SHP77 treated with DMSO at 0.1 percent for 48 hours (cell line): ENCODE data around the gene KCNS1.
"Not testable (repeated sequence)": the region's sequence is repeated elsewhere in the genome, so short reads cannot be mapped to it uniquely, and the experiment has no call there.

Experiments
- DNase-seq: peaks from one replicate; lab custom pipeline; 2025; lab: John Stamatoyannopoulos, UW

The KCNS1 gene

GRCh38 chr20:45100563-45101245 is at the start of gene KCNS1:
Gene KCNS1, minus strand, starts transcription at chr20:45101127. Its CDS starts 1,891 bp downstream, at chr20:45099236.
- DNase-seq: no peak

GRCh38 chr20:45149062-45149461 is 48.1 kb upstream of the KCNS1 start:
- DNase-seq: no peak

GRCh38 chr20:45140836-45141235 is 39.9 kb upstream of the KCNS1 start:
- DNase-seq: no peak

GRCh38 chr20:45139733-45140375 is 38.9 kb upstream of the KCNS1 start:
- DNase-seq: not testable (repeated sequence)

- DNase-seq: no peak
These were observed 37.8 kb upstream of the KCNS1 start for GRCh38 chr20:45138561-45139300.

GRCh38 chr20:45136911-45137310 is 36.0 kb upstream of the KCNS1 start:
- DNase-seq: no peak

GRCh38 chr20:45128099-45128498 is 27.2 kb upstream of the KCNS1 start:
- DNase-seq: no peak

- DNase-seq: no peak
These were observed 23.4 kb upstream of the KCNS1 start, which contains the start of gene WFDC12 for GRCh38 chr20:45124365-45124764. Gene WFDC12, minus strand, starts transcription at chr20:45124465. Its CDS starts 18 bp downstream, at chr20:45124447.

GRCh38 chr20:45121388-45121787 is 20.5 kb upstream of the KCNS1 start:
- DNase-seq: no peak

- DNase-seq: no peak
These were observed 18.8 kb upstream of the KCNS1 start for GRCh38 chr20:45119556-45120266.

- no peak for DNase-seq
These were observed 17.1 kb upstream of the KCNS1 start for GRCh38 chr20:45118028-45118427.

GRCh38 chr20:45117581-45117980 is 16.7 kb upstream of the KCNS1 start:
- DNase-seq: no peak

- DNase-seq: no peak
These were observed 14.9 kb upstream of the KCNS1 start for GRCh38 chr20:45115829-45116228.

- no peak for DNase-seq
These were observed 14.5 kb upstream of the KCNS1 start for GRCh38 chr20:45115386-45115774.

GRCh38 chr20:45114465-45115385 is 13.8 kb upstream of the KCNS1 start, which contains the start of gene WFDC5:
Gene WFDC5, minus strand, starts transcription at chr20:45115174. Its CDS starts 91 bp downstream, at chr20:45115083.
- no peak for DNase-seq

- no peak for DNase-seq
These were observed 12.9 kb upstream of the KCNS1 start for GRCh38 chr20:45113865-45114264.

GRCh38 chr20:45112754-45113153 is 11.8 kb upstream of the KCNS1 start:
- no peak for DNase-seq

- no peak for DNase-seq
These were observed 11.0 kb upstream of the KCNS1 start for GRCh38 chr20:45111799-45112471.

GRCh38 chr20:45111285-45111684 is 10.4 kb upstream of the KCNS1 start:
- DNase-seq: no peak

GRCh38 chr20:45110301-45110700 is 9.4 kb upstream of the KCNS1 start:
- DNase-seq: no peak

- no peak for DNase-seq
These were observed 8.7 kb upstream of the KCNS1 start for GRCh38 chr20:45109634-45110033.
